Cardiac muscle cell (in vitro differentiated cells and primary cell): ENCODE results near the gene MACC1. TPM values are rescaled to one million over a fixed set of nuclear protein-coding genes. Genes with fewer than 3 reads are reported as not detected.

ENCODE experiments used
- DNase-seq, 2 donors: peaks; one replicate each; pipeline versions ENCODE4 v3.0.0 to v3.0.0-alpha.2; 2010 to 2017; ENCODE audit warnings: low read depth in 1 of 2, low spot score in 1 of 2
- H3K27ac ChIP-seq: fragments of 200-600 bp; sonication (generic); 2 replicates; pipeline ENCODE4 v1.5.1; 2016
- H3K27me3 ChIP-seq: fragments of 200-600 bp; sonication (generic); 2 replicates; pipeline ENCODE4 v1.6.0; 2016; ENCODE audit warnings: control low read depth
- H3K36me3 ChIP-seq: fragments of 200-600 bp; sonication (generic); 2 replicates; pipeline ENCODE4 v1.5.1; 2016; ENCODE audit warnings: control low read depth
- H3K4me1 ChIP-seq: fragments of 200-600 bp; sonication (generic); 2 replicates; pipeline ENCODE4 v1.8.1; 2017; ENCODE audit warnings: low read depth, mild to moderate bottlenecking, mixed run types
- H3K4me3 ChIP-seq: fragments of 200-600 bp; sonication (generic); 2 replicates; pipeline ENCODE4 v1.5.1; 2016; ENCODE audit warnings: mild to moderate bottlenecking
- H3K9me3 ChIP-seq: fragments of 200-600 bp; sonication (generic); 2 replicates; pipeline ENCODE4 v1.5.1; 2017; ENCODE audit warnings: low read depth, mild to moderate bottlenecking, control low read depth
- polyA plus RNA-seq: library from polyadenylated mRNA; unstranded; fragments of >200 nt; fragmentation: Nextera tagmentation; extraction: Ambion mirVana; gene quantifications from 2 replicates; pipeline ENCODE4 v1.2.1, GENCODE V29; 2016
- total RNA-seq: library from RNA; depleted of rRNA; stranded (reverse); fragments of >200 nt; gene quantifications from 2 replicates; pipeline ENCODE4 v1.2.3, GENCODE V29; 2016
- TF ChIP-seq, protein P1 (sequence below): IDR thresholded peaks from 2 replicates; pipeline ENCODE4 v1.5.1; 2012; ENCODE audit warnings: low read depth, mild to moderate bottlenecking, low read length

Gene MACC1
- total and polyA plus RNA-seq, 2 experiments from 2014 or later: 0.06 TPM; not detected in 1

- Histone ChIP-seq H3K9me3 (no peaks in the 10 kb centered on the region), H3K36me3 (no peaks in the 10 kb centered on the region), H3K4me1 (no peaks in the 10 kb centered on the region), H3K4me3 (no peak overlapping the region), H3K27ac (no peak overlapping the region), H3K27me3 (no peaks in the 10 kb centered on the region)
- no peak for DNase-seq
- TF ChIP-seq, protein P1, sequence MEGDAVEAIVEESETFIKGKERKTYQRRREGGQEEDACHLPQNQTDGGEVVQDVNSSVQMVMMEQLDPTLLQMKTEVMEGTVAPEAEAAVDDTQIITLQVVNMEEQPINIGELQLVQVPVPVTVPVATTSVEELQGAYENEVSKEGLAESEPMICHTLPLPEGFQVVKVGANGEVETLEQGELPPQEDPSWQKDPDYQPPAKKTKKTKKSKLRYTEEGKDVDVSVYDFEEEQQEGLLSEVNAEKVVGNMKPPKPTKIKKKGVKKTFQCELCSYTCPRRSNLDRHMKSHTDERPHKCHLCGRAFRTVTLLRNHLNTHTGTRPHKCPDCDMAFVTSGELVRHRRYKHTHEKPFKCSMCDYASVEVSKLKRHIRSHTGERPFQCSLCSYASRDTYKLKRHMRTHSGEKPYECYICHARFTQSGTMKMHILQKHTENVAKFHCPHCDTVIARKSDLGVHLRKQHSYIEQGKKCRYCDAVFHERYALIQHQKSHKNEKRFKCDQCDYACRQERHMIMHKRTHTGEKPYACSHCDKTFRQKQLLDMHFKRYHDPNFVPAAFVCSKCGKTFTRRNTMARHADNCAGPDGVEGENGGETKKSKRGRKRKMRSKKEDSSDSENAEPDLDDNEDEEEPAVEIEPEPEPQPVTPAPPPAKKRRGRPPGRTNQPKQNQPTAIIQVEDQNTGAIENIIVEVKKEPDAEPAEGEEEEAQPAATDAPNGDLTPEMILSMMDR: no peak
These were observed 114.2 kb downstream of the MACC1 start for GRCh38 chr7:20102982-20103381.

DNA sequence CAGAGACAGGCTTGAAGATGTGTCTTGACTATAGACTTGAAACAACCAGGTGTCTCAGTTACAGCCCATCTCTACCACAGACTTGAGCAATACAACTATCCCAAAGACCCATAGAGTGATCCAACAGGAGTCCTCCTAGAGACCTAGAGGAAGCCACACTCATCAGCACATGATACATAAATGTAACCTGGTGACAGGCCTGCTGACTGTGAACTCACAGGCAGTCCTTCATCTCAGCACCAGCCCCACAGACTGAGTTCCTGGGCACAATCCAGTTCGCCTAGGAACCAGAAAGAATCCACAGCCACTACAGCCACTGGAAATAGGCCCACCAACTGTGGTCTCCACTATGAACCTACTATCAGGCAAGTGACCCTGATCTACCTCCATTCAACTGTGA, 121.3 kb downstream of the MACC1 start:
- no peak for DNase-seq
- TF ChIP-seq, protein P1: no peak
- H3K4me3 ChIP-seq: no peak overlapping the region

GRCh38 chr7:20095436-20095835, 121.7 kb downstream of the MACC1 start:
- H3K9me3 ChIP-seq: no peaks in the 10 kb centered on the region
- H3K27me3 ChIP-seq: no peaks in the 10 kb centered on the region
- H3K27ac ChIP-seq: no peak overlapping the region
- no peaks in the 10 kb centered on the region for H3K36me3 ChIP-seq
- H3K4me3 ChIP-seq: no peak overlapping the region
- DNase-seq: no peak
- TF ChIP-seq, protein P1: no peak
- no peaks in the 10 kb centered on the region for H3K4me1 ChIP-seq

More for the DNA sequence above, 121.3 kb downstream of the MACC1 start:
- Histone ChIP-seq H3K4me1 (no peaks in the 10 kb centered on the region), H3K27me3 (no peaks in the 10 kb centered on the region), H3K9me3 (no peaks in the 10 kb centered on the region), H3K36me3 (no peaks in the 10 kb centered on the region), H3K27ac (no peak overlapping the region)

- H3K27me3 ChIP-seq: no peaks in the 10 kb centered on the region
- no peak overlapping the region for H3K27ac ChIP-seq
- no peak for DNase-seq
These were observed 127.8 kb downstream of the MACC1 start for GRCh38 chr7:20089431-20089830.

DNA sequence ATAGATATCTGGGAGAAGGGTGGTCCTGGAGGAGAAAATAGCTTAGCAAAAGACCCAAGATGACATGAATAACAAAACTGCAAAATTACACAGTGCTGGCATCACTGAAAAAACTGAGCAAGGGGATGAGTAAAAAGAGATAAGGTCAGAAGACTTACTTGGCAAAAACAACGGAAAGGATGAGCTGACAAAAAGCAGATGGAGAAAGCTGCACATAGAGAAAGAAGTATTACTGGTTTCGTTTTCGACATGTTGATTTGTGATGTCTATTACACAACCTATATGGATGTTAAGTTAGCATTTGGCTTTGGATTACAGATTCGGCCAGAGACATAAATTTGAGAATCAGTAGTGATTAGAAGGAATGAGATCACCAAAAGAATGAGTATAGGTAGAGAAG, 132.1 kb downstream of the MACC1 start:
- TF ChIP-seq, protein P1: no peak
- Histone ChIP-seq H3K4me3 (no peak overlapping the region), H3K27me3 (no peaks in the 10 kb centered on the region), H3K36me3 (no peaks in the 10 kb centered on the region), H3K27ac (no peak overlapping the region), H3K9me3 (no peaks in the 10 kb centered on the region), H3K4me1 (no peaks in the 10 kb centered on the region)
- peak in 1 of 2 donors; percentile 64 for DNase-seq

More at GRCh38 chr7:20089431-20089830, 127.8 kb downstream of the MACC1 start:
- no peaks in the 10 kb centered on the region for H3K9me3 ChIP-seq
- no peaks in the 10 kb centered on the region for H3K36me3 ChIP-seq
- H3K4me3 ChIP-seq: no peak overlapping the region
- no peaks in the 10 kb centered on the region for H3K4me1 ChIP-seq
- TF ChIP-seq, protein P1: no peak

Other genes starting within 250 kb of the MACC1 start
- 1.3 and 2.0 TPM in 2 replicates for gene ITGB8, start 113.5 kb upstream of the MACC1 start, total RNA-seq
- 0.34 and 0.47 TPM in 2 replicates for gene ITGB8, start 113.5 kb upstream of the MACC1 start, polyA plus RNA-seq